Activated naive CD4-positive, alpha-beta T cell treated with anti-CD3 and anti-CD28 coated beads, Interleukin-2, amount 50 U/mL, for 24 hours (primary cell): ENCODE data around the gene SLC19A3.
"Not testable (repeated sequence)": the region's sequence is repeated elsewhere in the genome, so short reads cannot be mapped to it uniquely, and the experiment has no call there.

Source experiments
- H3K27ac Mint-ChIP-seq: one replicate; pipeline ENCODE4 v1.8.0; 2021; ENCODE audit warnings: mild to moderate bottlenecking, mixed read lengths
- H3K27me3 Mint-ChIP-seq: one replicate; pipeline ENCODE4 v1.8.0; 2021; ENCODE audit warnings: mixed read lengths
- H3K36me3 Mint-ChIP-seq: one replicate; pipeline ENCODE4 v1.8.0; 2021; ENCODE audit warnings: mixed read lengths
- H3K4me1 Mint-ChIP-seq: one replicate; pipeline ENCODE4 v1.8.0; 2021; ENCODE audit warnings: mixed read lengths
- H3K4me3 Mint-ChIP-seq: one replicate; pipeline ENCODE4 v1.8.0; 2021; ENCODE audit warnings: mild to moderate bottlenecking, mixed read lengths
- H3K9me3 Mint-ChIP-seq: one replicate; pipeline ENCODE4 v1.8.0; 2021; ENCODE audit warnings: mixed read lengths

The SLC19A3 gene

DNA sequence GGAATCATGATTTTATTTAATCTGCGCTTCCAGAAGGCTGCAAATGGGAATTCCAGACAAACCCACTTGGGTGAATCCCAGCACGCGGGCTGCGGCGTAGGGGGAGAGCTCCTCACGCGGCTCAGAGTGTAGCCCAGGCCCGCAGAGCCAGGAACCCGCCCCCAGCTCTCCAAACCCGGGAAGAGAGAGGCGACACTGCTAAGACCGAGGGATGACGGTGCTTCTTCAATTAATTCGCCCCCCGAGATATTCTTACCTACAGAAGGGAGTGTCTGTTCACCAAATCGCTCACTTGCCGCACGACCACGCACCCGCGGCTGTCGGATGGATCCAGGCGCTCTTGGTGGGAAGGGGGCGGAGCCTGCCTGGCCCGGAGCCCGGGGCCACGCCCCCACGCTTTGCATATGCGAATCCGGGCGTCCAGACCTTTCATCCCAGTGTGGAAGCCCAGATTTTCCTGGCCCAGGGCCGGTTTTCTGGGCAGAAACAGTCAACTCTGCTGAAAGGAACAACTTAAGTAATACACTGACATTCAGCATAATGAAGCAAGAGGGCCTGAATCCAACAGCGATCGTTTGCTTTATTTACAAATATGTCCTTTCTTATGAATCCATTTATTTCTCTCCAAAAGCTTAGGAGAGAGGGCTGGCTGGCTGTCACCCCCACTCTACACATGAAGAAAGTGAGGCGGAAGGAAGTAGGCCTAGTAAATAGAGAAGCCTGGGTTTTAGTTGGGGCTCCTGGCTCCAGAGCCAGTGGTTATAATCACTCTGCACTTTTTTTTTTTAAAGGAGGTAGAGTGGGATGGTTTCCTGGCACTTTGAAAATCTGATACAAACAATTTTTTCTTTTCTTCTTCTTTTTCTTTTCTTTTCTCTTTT is at the start of gene SLC19A3:
Gene SLC19A3, minus strand, starts transcription at position 342 of the 881 bp plus-strand sequence. CDS start 15,710 bp downstream, outside the sequence.
- no peak within 1 kb of the TSS for H3K4me3 Mint-ChIP-seq
- H3K27ac Mint-ChIP-seq: no peak within 1 kb of the TSS
- no peaks in the 10 kb centered on the region for H3K36me3 Mint-ChIP-seq
- no peaks in the 10 kb centered on the region for H3K4me1 Mint-ChIP-seq
- H3K27me3 Mint-ChIP-seq: peaks cover 10% of the 10 kb centered on the region
- no peaks in the 10 kb centered on the region for H3K9me3 Mint-ChIP-seq

DNA sequence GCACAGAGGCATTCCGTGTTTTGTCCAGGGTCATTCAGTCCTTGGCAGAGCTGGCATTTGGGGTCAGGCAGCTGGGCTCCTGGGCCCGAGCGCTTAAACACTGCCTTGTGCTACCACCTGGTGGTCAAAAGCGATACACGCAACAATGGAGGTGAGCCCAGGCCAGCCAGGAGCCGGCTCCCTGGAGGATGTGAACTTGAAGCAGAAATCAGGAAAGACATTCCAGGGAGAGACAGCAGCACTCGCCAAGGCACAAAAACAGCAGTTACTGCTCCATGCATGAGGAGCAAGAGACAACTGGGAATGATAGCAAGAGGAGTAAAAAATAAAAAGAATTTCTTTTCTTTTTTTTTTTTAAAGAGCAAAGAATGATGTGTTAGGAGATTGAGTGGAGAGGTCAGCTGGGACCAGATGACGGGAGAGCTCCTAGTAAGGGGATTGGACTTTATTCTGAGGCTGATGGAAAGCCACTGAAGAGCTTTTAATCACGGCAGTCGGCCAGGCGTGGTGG is 48.6 kb upstream of the SLC19A3 start:
- no peak overlapping the region for H3K27ac Mint-ChIP-seq

DNA sequence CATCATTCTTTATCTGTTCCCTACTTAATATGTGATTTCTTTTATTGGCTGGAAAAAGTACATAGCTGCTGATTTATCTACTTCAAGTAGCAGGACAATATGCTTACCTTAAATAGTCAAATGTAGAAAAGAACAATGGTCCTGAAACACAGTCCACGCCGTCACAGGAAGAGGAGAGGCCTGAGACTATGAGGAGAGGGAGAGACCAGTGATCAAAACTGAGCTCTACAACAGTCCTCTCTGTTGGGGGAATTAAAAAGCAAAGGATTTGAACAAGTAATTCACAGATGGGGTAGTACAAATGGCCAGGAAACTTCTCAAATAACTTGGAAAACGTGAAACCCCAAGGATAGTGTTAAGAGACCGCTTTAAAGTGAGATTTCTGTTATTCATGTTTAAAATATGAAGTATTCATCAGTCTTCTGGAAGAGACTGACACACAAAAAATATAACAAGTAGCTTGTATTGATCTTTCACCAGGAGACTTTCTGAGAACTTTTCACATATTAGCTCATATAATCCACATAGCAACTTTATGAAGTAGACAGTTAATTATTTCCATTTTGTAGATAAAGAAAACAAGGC is 48.1 kb upstream of the SLC19A3 start:
- Mint-ChIP-seq H3K36me3 (no peaks in the 10 kb centered on the region), H3K27ac (no peak overlapping the region), H3K9me3 (no peaks in the 10 kb centered on the region), H3K4me3 (no peak overlapping the region), H3K27me3 (peaks cover 1% of the 10 kb centered on the region), H3K4me1 (peaks cover 3% of the 10 kb centered on the region)

More for the DNA sequence above, 48.6 kb upstream of the SLC19A3 start:
- no peaks in the 10 kb centered on the region for H3K27me3 Mint-ChIP-seq
- no peak overlapping the region for H3K4me3 Mint-ChIP-seq
- no peaks in the 10 kb centered on the region for H3K36me3 Mint-ChIP-seq
- no peaks in the 10 kb centered on the region for H3K9me3 Mint-ChIP-seq
- peaks cover 3% of the 10 kb centered on the region for H3K4me1 Mint-ChIP-seq

DNA sequence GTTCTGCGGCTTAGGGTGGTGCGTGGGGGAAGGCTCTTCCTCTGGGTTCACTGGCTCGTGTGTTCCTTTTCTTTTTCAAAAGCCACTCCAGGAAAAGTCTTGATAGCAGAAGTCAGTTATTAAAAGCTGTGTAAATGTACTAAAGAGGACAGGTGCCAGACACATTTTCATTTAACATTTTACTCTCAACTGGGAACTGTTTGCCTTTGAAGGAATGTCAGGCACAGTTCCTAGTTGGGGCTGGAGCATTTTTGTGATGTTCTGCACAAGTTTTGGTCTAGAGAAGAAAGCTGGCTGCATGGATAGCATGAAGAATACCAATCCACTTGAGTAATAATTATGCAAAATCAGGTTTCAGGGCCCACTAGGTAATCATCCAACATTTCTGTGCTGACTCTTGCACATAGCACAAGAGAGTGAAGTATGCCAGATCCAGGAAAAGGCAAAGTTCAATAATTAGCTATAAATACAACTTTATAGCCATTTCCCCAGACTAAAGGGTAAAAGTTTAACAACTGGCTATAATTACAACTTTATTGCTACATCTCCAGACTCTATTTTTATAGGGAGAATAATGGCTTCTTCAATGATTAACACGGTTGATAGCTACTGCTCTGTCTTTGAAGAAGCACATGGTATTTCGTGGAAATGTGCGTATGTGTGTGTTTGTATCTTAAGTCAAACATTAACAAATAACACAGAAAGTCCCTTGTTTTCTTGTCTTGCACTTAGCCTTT is 44.1 kb upstream of the SLC19A3 start:
- Mint-ChIP-seq H3K36me3 (no peaks in the 10 kb centered on the region), H3K4me1 (peaks cover 3% of the 10 kb centered on the region), H3K27ac (no peak overlapping the region), H3K9me3 (no peaks in the 10 kb centered on the region), H3K4me3 (no peak overlapping the region), H3K27me3 (peaks cover 4% of the 10 kb centered on the region)

DNA sequence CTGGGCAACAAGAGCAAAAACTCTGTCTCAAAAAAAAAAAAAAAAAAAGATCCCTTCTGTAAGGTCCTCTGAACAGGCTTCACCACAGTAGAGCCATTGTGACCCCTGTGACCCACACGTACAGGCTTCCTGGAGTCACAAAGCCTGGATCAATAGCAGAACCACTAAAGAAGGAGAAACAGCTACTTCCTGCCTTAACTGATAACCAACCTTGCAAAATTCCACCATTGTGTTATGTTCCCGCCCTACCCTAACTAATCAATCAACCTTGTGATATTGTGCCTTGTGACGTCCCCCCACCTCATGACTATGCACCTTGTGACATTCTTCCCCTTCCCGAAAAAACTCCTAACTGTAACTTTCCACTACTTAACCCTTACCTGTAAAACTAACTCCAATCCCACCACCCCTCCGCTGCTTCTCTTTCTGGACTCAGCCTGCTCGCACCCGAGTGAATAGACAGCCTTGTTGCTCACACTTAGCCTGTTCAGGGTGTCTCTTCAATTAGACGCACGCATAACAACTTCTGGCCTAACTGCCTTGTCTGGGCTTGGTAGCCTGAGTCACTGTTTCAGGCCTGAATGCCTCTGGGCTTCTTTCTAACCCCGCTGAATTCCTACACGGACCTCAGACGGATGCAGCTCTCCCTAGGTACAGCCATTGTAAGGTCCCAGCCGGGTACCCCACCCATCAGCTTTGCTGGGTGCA is 41.7 kb upstream of the SLC19A3 start:
- H3K36me3 Mint-ChIP-seq: no peaks in the 10 kb centered on the region
- no peaks in the 10 kb centered on the region for H3K9me3 Mint-ChIP-seq
- H3K27ac Mint-ChIP-seq: no peak overlapping the region
- H3K27me3 Mint-ChIP-seq: peaks cover 4% of the 10 kb centered on the region
- H3K4me1 Mint-ChIP-seq: no peaks in the 10 kb centered on the region
- no peak overlapping the region for H3K4me3 Mint-ChIP-seq

DNA sequence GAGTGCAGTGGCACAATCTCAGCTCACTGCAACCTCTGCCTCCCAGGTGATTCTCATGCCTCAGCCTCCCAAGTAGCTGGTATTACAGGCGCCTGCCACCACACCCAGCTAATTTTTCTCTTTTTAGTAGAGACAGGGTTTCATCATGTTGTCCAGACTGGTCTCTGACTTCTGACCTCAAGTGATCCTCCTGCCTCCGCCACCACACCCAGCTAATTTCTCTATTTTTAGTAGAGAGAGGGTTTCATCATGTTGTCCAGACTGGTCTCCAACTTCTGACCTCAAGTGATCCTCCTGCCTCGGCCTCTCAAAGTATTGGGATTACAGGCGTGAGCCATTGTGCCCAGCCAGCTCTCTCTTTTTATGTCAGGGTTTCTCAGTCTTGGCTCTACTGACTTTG is 38.4 kb upstream of the SLC19A3 start:
- H3K27ac Mint-ChIP-seq, H3K4me3 Mint-ChIP-seq, H3K27me3 Mint-ChIP-seq: not testable (repeated sequence)

DNA sequence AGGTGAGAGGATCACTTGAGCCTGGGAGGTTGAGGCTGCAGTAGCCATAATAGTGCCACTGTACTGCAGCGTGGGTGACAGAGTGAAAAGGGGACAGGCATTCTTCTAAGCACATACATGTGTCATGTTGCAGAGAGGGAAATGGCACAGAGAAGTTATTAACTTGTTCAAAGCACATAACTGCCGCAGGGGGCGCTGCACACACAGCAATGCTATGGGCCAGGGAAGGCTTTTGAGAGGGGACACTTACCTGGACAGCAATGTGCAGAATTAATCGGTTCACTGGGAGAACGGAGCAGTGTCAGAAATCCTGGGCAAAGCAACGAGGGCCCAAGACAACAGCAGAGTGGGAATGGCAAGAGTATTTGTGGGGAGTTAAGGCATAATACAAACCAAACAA is 30.3 kb upstream of the SLC19A3 start:
- no peak overlapping the region for H3K27ac Mint-ChIP-seq
- no peak overlapping the region for H3K4me3 Mint-ChIP-seq
- peaks cover 2% of the 10 kb centered on the region for H3K27me3 Mint-ChIP-seq
- H3K4me1 Mint-ChIP-seq: no peaks in the 10 kb centered on the region
- no peaks in the 10 kb centered on the region for H3K9me3 Mint-ChIP-seq
- no peaks in the 10 kb centered on the region for H3K36me3 Mint-ChIP-seq

More for the DNA sequence above, 38.4 kb upstream of the SLC19A3 start:
- H3K36me3 Mint-ChIP-seq, H3K9me3 Mint-ChIP-seq, H3K4me1 Mint-ChIP-seq: not testable (repeated sequence)

DNA sequence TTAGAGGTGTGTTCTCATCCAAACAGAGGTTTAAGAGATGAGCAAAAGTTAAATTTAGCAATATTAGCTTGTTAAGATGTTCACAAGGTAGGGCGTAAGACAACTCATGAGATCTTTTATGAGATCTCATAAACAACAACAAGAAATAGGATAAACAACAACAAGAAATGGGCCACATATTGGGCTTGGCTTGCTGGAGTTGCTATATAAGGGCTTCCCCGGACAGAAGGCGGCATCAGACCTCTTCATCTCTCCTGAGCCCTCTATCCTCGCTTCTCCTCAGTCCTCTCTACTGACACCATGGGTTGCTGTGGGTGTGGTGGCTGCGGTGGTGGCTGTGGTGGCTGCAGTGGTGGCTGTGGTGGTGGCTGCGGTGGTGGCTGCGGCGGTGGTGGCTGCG is 27.8 kb upstream of the SLC19A3 start, which contains the start of gene SCYGR8:
Gene SCYGR8, plus strand, starts transcription at position 301 of the 400 bp plus-strand sequence. Its CDS starts 0 bp downstream, at position 301.
- Mint-ChIP-seq H3K27ac (no peak within 1 kb of the TSS), H3K27me3 (peaks cover 4% of the 10 kb centered on the region), H3K4me3 (no peak within 1 kb of the TSS), H3K9me3 (no peaks in the 10 kb centered on the region), H3K36me3 (no peaks in the 10 kb centered on the region), H3K4me1 (no peaks in the 10 kb centered on the region)

DNA sequence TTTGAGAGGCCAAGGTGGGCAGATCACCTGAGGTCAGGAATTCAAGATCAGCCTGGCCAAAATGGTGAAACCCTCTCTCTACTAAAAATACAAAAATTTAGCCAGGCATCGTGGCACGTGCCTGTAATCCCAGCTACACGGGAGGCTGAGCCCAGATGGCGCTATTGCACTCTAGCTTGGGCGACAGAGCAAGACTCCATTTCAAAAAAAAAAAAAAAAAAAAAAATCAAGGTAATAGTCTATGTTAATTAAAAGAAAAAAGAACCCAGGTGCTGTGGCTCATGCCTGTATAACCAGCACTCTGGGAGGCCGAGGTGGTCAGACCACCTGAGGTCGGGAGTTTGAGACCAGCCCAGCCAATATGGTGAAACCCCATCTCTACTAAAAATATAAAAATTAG is 22.9 kb upstream of the SLC19A3 start:
- not testable (repeated sequence) for H3K9me3 Mint-ChIP-seq, H3K4me3 Mint-ChIP-seq, H3K27ac Mint-ChIP-seq, H3K4me1 Mint-ChIP-seq, H3K27me3 Mint-ChIP-seq, H3K36me3 Mint-ChIP-seq

DNA sequence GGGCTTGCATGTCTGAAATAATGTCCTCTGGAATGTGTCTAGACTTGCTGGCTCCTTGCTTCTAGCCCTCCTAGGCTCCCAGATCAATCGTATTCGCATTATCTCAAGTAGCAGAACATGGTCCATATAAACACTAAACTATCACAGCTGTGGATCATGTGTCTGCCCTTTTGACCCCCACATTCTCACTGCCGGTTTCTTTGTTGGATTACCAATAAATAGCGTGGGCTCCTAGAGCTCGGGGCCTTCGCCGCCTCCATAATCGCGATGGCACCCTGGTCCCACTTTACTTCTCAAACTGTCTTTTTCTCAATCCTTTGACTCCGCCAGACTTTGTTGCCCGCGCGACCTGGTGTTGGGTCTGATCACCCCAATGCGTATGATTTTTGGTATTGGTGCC is 21.5 kb upstream of the SLC19A3 start:
- no peaks in the 10 kb centered on the region for H3K4me1 Mint-ChIP-seq
- H3K4me3 Mint-ChIP-seq: no peak overlapping the region
- no peak overlapping the region for H3K27ac Mint-ChIP-seq
- no peaks in the 10 kb centered on the region for H3K36me3 Mint-ChIP-seq
- no peaks in the 10 kb centered on the region for H3K9me3 Mint-ChIP-seq
- peaks cover 2% of the 10 kb centered on the region for H3K27me3 Mint-ChIP-seq

DNA sequence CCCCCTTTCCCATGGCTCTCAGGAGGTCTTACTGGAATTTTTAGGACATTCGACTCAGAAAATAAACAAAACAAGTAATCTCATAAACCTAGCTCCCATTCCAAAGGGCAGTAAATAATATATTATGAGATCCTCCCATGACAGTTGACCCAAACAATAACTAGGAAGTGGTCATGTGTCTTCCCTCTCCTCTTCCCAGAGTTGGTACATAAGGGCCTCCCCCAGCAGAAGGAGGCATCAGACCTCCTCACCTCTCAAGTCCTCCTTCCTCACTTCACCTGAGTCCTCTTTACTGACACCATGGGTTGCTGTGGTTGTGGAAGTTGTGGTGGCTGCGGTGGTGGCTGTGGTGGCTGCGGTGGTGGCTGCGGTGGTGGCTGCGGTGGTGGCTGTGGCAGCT is 10.2 kb upstream of the SLC19A3 start, which contains the start of gene SCYGR7:
Gene SCYGR7, plus strand, starts transcription at position 301 of the 400 bp plus-strand sequence. Its CDS starts 0 bp downstream, at position 301.
- Mint-ChIP-seq H3K27me3 (peaks cover 7% of the 10 kb centered on the region), H3K27ac (no peak within 1 kb of the TSS), H3K9me3 (no peaks in the 10 kb centered on the region), H3K4me1 (no peaks in the 10 kb centered on the region), H3K4me3 (no peak within 1 kb of the TSS), H3K36me3 (no peaks in the 10 kb centered on the region)

DNA sequence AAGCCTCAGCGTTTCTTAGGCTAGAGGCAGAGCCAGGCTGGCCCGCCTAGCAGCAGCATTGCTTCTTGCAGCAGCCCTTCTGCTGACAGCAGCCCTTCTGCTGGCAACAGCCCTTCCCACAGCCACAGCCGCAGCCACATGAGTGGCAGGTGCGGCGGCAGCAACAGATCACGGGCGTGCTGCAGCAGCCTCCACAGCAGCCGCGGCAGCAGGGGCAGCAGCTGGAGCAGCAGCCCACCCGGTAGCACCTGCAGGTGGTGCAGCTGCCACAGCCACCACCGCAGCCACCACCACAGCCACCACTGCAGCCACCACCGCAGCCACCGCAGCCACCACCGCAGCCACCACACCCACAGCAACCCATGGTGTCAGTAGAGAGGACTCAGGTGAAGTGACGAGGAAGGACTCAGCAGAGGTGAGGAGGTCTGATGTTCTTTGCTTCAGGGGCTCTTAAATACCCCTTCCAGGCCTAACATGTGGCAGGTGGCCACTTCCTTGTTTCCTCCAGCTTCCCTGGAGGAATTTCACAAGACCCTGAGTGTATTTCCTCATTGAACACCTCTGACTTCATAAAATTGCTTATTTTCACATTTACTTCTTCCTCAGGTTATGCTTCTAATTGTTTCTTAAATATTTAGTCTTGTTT is 6.7 kb upstream of the SLC19A3 start, which contains the start of gene SCYGR6:
Gene SCYGR6, minus strand, starts transcription at position 364 of the 646 bp plus-strand sequence. Its CDS starts 0 bp downstream, at position 364.
- Mint-ChIP-seq H3K4me1 (no peaks in the 10 kb centered on the region), H3K27me3 (peaks cover 6% of the 10 kb centered on the region), H3K4me3 (no peak within 1 kb of the TSS), H3K9me3 (no peaks in the 10 kb centered on the region), H3K36me3 (no peaks in the 10 kb centered on the region), H3K27ac (no peak within 1 kb of the TSS)

DNA sequence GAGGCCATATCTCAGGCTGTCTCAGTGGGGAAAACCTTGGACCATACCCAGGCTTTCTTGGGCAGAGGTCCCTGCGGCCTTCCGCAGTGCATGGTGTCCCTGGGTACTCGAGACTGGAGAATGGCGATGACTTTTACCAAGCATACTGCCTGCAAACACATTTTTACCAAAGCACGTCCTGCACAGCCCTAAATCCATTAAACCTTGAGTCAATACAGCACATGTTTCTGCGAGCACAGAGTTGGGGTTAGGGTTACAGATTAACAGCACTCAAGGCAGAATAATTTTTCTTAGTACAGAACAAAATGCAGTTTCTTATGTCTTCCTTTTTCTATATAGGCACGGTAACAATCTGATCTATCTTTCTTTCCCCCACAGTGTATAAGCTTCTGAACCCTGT is 5.0 kb upstream of the SLC19A3 start:
- not testable (repeated sequence) for H3K4me3 Mint-ChIP-seq, H3K27me3 Mint-ChIP-seq, H3K4me1 Mint-ChIP-seq, H3K27ac Mint-ChIP-seq, H3K9me3 Mint-ChIP-seq, H3K36me3 Mint-ChIP-seq

DNA sequence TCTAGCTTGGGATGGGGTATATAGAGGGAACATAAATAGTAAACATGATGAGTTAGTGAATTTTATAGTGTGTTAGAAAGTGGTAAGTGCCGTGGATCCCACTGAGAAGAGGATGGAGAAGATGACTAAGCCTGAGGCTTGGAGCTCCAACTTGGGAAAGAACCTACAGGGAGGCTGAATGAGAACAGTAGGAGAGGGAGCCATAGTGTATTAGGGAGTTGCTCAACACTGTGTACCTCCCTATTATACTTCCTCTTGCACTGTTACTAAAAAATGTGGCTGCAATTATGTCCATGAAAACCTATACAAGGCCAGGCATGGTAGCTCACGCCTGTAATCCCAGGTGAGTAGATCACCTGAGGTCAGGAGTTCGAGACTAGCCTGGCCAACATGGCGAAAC is 2.9 kb upstream of the SLC19A3 start:
- Mint-ChIP-seq H3K4me3 (no peak overlapping the region), H3K36me3 (no peaks in the 10 kb centered on the region), H3K4me1 (no peaks in the 10 kb centered on the region), H3K9me3 (no peaks in the 10 kb centered on the region), H3K27ac (no peak overlapping the region), H3K27me3 (peaks cover 12% of the 10 kb centered on the region)

DNA sequence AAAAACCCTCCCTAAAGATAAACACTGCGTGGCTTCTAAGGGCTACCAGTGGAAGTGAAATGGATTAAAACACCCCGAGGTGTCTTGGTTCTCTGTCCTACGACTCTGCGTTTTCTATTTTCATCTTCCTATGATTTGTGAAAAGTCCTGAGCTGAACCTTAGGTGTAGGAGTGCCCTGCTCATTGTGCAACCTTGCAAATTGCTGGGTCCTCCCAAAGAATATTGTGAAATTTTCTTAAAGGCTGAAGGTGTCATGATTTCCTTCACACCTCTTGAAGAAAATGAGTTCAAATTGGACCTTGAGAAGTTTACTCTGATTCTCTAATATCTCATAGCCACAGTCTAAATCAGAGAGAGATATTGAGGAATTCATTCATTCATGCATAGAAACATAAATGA is 1.8 kb upstream of the SLC19A3 start:
- Mint-ChIP-seq H3K4me3 (no peak overlapping the region), H3K9me3 (no peaks in the 10 kb centered on the region), H3K27me3 (peaks cover 14% of the 10 kb centered on the region), H3K36me3 (no peaks in the 10 kb centered on the region), H3K4me1 (no peaks in the 10 kb centered on the region), H3K27ac (no peak overlapping the region)
